Liver (tissue), 9 donors: Measurements from ENCODE around the gene BRMS1L. TPM values are rescaled to one million over a fixed set of nuclear protein-coding genes. Genes with fewer than 3 reads are reported as not detected.

Experiments
- DNase-seq: peaks from one replicate; pipeline ENCODE4 v3.0.0-alpha.2; 2017; ENCODE audit warnings: low spot score
- H3K27ac ChIP-seq, 2 donors: one replicate each; pipeline ENCODE4 v1.7.0; 2013; ENCODE audit warnings: inconsistent platforms in 2 of 2, low read length in 2 of 2, control low read depth in 1 of 2, low read depth in 1 of 2, mild to moderate bottlenecking in 1 of 2
- H3K27me3 ChIP-seq, 4 donors: one replicate each; pipeline versions ENCODE4 v1.6.1 to v1.7.0; 2013; ENCODE audit warnings: low read length in 3 of 4, inconsistent platforms in 1 of 4, mild to moderate bottlenecking in 1 of 4, moderate library complexity in 1 of 4; ENCODE audit not compliant: control insufficient read depth in 4 of 4, insufficient read depth in 4 of 4
- H3K36me3 ChIP-seq, 4 donors: one replicate each; pipeline versions ENCODE4 v1.6.1 to v1.7.0; 2013; ENCODE audit warnings: low read length in 3 of 4, mild to moderate bottlenecking in 3 of 4, low read depth in 1 of 4, moderate library complexity in 1 of 4; ENCODE audit not compliant: control insufficient read depth in 4 of 4, insufficient read depth in 3 of 4
- H3K4me1 ChIP-seq, 4 donors: one replicate each; pipeline versions ENCODE4 v1.6.1 to v1.7.0; 2013; ENCODE audit warnings: low read length in 3 of 4, mild to moderate bottlenecking in 3 of 4, moderate library complexity in 1 of 4; ENCODE audit not compliant: control insufficient read depth in 4 of 4, insufficient read depth in 4 of 4
- H3K4me3 ChIP-seq, 3 donors: one replicate each; pipeline versions ENCODE4 v1.6.1 to v1.7.0; 2013; ENCODE audit warnings: low read length in 3 of 3, control low read depth in 1 of 3, low read depth in 1 of 3, mild to moderate bottlenecking in 1 of 3
- H3K9ac ChIP-seq, 2 donors: one replicate each; pipeline ENCODE4 v1.7.0; 2013; ENCODE audit warnings: low read length in 2 of 2, mild to moderate bottlenecking in 2 of 2, moderate library complexity in 2 of 2, control low read depth in 1 of 2, low read depth in 1 of 2
- H3K9me3 ChIP-seq, 4 donors: one replicate each; pipeline versions ENCODE4 v1.6.1 to v1.7.0; 2013; ENCODE audit warnings: low read length in 3 of 4; ENCODE audit not compliant: control insufficient read depth in 4 of 4
- CTCF ChIP-seq: fragments of 150-350 bp; IDR thresholded peaks from 2 replicates; pipeline ENCODE4 v1.5.1; 2017; ENCODE audit warnings: improper control_type of control experiment, low read depth, low read length; ENCODE audit not compliant: missing input control
- EGR1 ChIP-seq, 2 donors: IDR thresholded peaks; 2 replicates each; pipeline ENCODE4 v1.6.1; 2016 to 2018; ENCODE audit warnings: antibody characterized with exemption in 2 of 2, low read depth in 2 of 2
- FOXA1 ChIP-seq: IDR thresholded peaks from 2 replicates; pipeline ENCODE4 v1.6.1; 2016; ENCODE audit warnings: antibody characterized with exemption
- FOXA2 ChIP-seq: IDR thresholded peaks from 2 replicates; pipeline ENCODE4 v1.6.1; 2016; ENCODE audit warnings: antibody characterized with exemption
- GABPA ChIP-seq, 2 donors: IDR thresholded peaks in 1 of 2; conservative IDR thresholded peaks in 1 of 2; 2 replicates each; pipeline ENCODE4 v1.6.1; 2016; ENCODE audit warnings: antibody characterized with exemption in 2 of 2, mild to moderate bottlenecking in 1 of 2, moderate library complexity in 1 of 2
- HNF4A ChIP-seq, 2 donors: conservative IDR thresholded peaks; 2 replicates each; pipeline ENCODE4 v1.6.1; 2016; ENCODE audit warnings: antibody characterized with exemption in 2 of 2, mild to moderate bottlenecking in 2 of 2
- HNF4G ChIP-seq: IDR thresholded peaks from 2 replicates; pipeline ENCODE4 v1.6.1; 2016; ENCODE audit warnings: antibody characterized with exemption
- JUND ChIP-seq, 2 donors: IDR thresholded peaks; 2 replicates each; pipeline ENCODE4 v1.6.1; 2016; ENCODE audit warnings: antibody characterized with exemption in 2 of 2
- MAX ChIP-seq: IDR thresholded peaks from 2 replicates; pipeline ENCODE4 v1.6.1; 2016; ENCODE audit warnings: antibody characterized with exemption
- NR2F2 ChIP-seq: IDR thresholded peaks from 2 replicates; pipeline ENCODE4 v1.6.1; 2016; ENCODE audit warnings: antibody characterized with exemption
- RAD21 ChIP-seq, 2 donors: IDR thresholded peaks; 2 replicates each; pipeline ENCODE4 v1.6.1; 2016; ENCODE audit warnings: antibody characterized with exemption in 2 of 2, mild to moderate bottlenecking in 2 of 2
- REST ChIP-seq: IDR thresholded peaks from 2 replicates; pipeline ENCODE4 v1.6.1; 2016; ENCODE audit warnings: antibody characterized with exemption, mild to moderate bottlenecking
- RXRA ChIP-seq, 2 donors: IDR thresholded peaks; 2 replicates each; pipeline ENCODE4 v1.6.1; 2017 to 2018; ENCODE audit warnings: antibody characterized with exemption in 2 of 2, mild to moderate bottlenecking in 1 of 2
- SP1 ChIP-seq: IDR thresholded peaks from 2 replicates; pipeline ENCODE4 v1.6.1; 2018; ENCODE audit warnings: antibody characterized with exemption, mild to moderate bottlenecking
- TAF1 ChIP-seq: conservative IDR thresholded peaks from 2 replicates; pipeline ENCODE4 v1.6.1; 2016; ENCODE audit warnings: antibody characterized with exemption, mild to moderate bottlenecking
- YY1 ChIP-seq: IDR thresholded peaks from 2 replicates; pipeline ENCODE4 v1.6.1; 2016; ENCODE audit warnings: antibody characterized with exemption, mild to moderate bottlenecking
- ZBTB33 ChIP-seq: IDR thresholded peaks from 2 replicates; pipeline ENCODE4 v1.6.1; 2016; ENCODE audit warnings: antibody characterized with exemption
- WGBS: extraction: QIAGEN DNeasy Blood & Tissue Kit; methylation state at CpG from one replicate; pipeline ENCODE4 v1.1.7; 2013; 5-methylcytosine and 5-hydroxymethylcytosine counted together
- polyA plus RNA-seq, 2 donors: library from polyadenylated mRNA; stranded (reverse) in 1 of 2; unstranded in 1 of 2; fragments of 200-250 nt in 1 of 2; fragments of >200 nt in 1 of 2; fragmentation: Nextera tagmentation in 1 of 2; extraction: Ambion mirVana in 1 of 2; gene quantifications; one replicate each; pipeline versions ENCODE4 v1.2.1 to v1.2.3, GENCODE V29; 2013 to 2015
- total RNA-seq, 2 donors: library from RNA; depleted of rRNA; stranded (reverse); fragments of >200 nt; gene quantifications; one replicate each; pipeline ENCODE4 v1.2.3, GENCODE V29; 2014
- TF ChIP-seq, protein P1 (sequence below): IDR thresholded peaks from 2 replicates; pipeline ENCODE4 v1.6.1; 2016; ENCODE audit warnings: antibody characterized with exemption
- donor health status: healthy.
- donor health status: healthy.
- donor health status: healthy.
- donor health status: healthy.
- donor health status: healthy.

BRMS1L gene
- total and polyA plus RNA-seq, 4 donors, result 2.7 to 3.7 (median 3.4) TPM

DNA sequence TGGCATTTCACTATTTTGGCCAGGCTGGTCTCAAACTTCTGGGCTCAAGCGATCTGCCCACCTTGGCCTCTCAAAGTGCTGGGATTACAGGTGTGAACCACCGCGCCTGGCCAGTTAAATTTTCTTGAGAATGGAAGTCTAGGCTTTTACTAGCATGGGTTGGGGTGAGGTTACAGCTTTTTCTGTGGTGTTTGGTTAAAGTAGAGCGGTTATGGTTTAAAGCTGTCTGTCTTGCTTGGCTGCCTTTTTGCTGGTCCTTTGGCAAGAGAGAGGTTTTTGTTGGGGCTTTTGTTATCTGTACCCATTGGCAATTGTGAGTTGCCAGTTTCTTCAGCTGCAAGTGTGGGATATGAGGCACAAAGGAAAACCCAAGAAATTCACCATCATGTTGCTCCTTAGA, 84.1 kb downstream of the BRMS1L start:
- 93% methylated on average over 4 of the region's 4 CpGs for WGBS
- no peaks in the 10 kb centered on the region for H3K36me3 ChIP-seq
- H3K4me1 ChIP-seq, result no peaks in the 10 kb centered on the region
- no peaks in the 10 kb centered on the region for H3K27me3 ChIP-seq
- H3K27ac ChIP-seq, result no peak overlapping the region
- DNase-seq, result no peak
- H3K4me3 ChIP-seq, result no peak overlapping the region
- no peak for TF ChIP-seq HNF4A (conservative IDR thresholded peaks at IDR 0.05)
- TF ChIP-seq REST, result no peak
- TF ChIP-seq SP1, result no peak
- no peak for TF ChIP-seq MAX
- no peak for TF ChIP-seq RAD21 (IDR thresholded peaks at IDR 0.05)
- TF ChIP-seq YY1, result no peak
- TF ChIP-seq HNF4G, result no peak
- TF ChIP-seq NR2F2, result no peak
- H3K9me3 ChIP-seq, result no peaks in the 10 kb centered on the region
- H3K9ac ChIP-seq, result no peak overlapping the region

DNA sequence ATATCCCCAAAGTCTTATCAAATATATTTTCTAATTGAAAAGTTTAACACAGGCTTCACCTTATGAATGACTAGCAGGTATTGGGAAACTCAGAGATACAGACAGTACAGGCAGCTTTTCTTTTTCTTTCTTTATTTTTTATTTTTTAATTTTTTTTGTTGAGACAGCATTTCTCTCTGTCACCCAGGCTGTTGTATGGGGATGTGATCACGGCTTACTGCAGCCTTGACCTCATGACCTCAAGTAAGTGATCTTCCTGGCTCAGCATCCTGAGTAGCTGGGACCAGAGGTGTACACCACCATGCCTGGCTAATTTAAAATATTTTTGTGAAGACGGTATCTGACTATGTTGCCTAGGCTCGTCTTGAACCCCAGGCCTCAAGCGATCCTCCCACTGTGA, 85.0 kb downstream of the BRMS1L start:
- H3K9me3 ChIP-seq, result no peaks in the 10 kb centered on the region
- no peaks in the 10 kb centered on the region for H3K4me1 ChIP-seq
- TF ChIP-seq ZBTB33, result no peak
- no peak for TF ChIP-seq HNF4A (conservative IDR thresholded peaks at IDR 0.05)
- no peak for TF ChIP-seq JUND (IDR thresholded peaks at IDR 0.05)
- TF ChIP-seq YY1, result no peak
- no peak for TF ChIP-seq FOXA1
- no peak for TF ChIP-seq EGR1 (IDR thresholded peaks at IDR 0.05; ENCODE audit: low read depth in 2 of 2)
- no peak for TF ChIP-seq NR2F2
- no peak for TF ChIP-seq RXRA (IDR thresholded peaks at IDR 0.05)
- no peak for TF ChIP-seq CTCF
- TF ChIP-seq SP1, result no peak
- TF ChIP-seq MAX, result no peak
- no peak for TF ChIP-seq REST
- no peak for TF ChIP-seq HNF4G
- TF ChIP-seq GABPA (IDR thresholded peaks at IDR 0.05 in 1 of 2, conservative IDR thresholded peaks at IDR 0.05 in 1 of 2), result no peak
- no peak for TF ChIP-seq TAF1
- TF ChIP-seq RAD21 (IDR thresholded peaks at IDR 0.05), result no peak
- TF ChIP-seq, protein P1, sequence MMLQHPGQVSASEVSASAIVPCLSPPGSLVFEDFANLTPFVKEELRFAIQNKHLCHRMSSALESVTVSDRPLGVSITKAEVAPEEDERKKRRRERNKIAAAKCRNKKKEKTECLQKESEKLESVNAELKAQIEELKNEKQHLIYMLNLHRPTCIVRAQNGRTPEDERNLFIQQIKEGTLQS, result no peak
- TF ChIP-seq FOXA2, result no peak
- no peak overlapping the region for H3K4me3 ChIP-seq
- H3K27me3 ChIP-seq, result no peaks in the 10 kb centered on the region
- H3K9ac ChIP-seq, result no peak overlapping the region
- no peak for DNase-seq
- no peak overlapping the region for H3K27ac ChIP-seq
- H3K36me3 ChIP-seq, result no peaks in the 10 kb centered on the region
- WGBS, result 78% methylated on average over 4 of the region's 4 CpGs
